Right atrium auricular region (tissue), 2 donors: ENCODE data around the gene WDR43. TPM values are rescaled to one million over a fixed set of nuclear protein-coding genes. Genes with fewer than 3 reads are reported as not detected.
A peak's percentile ranks its signal among the peaks of the same experiment; 100 is the strongest.

Source experiments
- DNase-seq: peaks from one replicate; pipeline ENCODE4 v3.0.0-alpha.2; 2019; ENCODE audit warnings: low spot score
- H3K27ac ChIP-seq, 2 donors: fragments of 200-600 bp; sonication (generic); 1 replicate in 1 of 2; 2 replicates in 1 of 2; pipeline ENCODE4 v1.5.1; 2016 to 2019
- H3K27me3 ChIP-seq, 2 donors: fragments of 200-600 bp; sonication (generic); one replicate each; pipeline versions ENCODE4 v1.5.1 to v1.6.0; 2017 to 2019
- H3K36me3 ChIP-seq: fragments of 200-600 bp; sonication (generic); one replicate; pipeline ENCODE4 v1.5.1; 2016
- H3K4me1 ChIP-seq, 2 donors: fragments of 200-600 bp; sonication (generic); one replicate each; pipeline versions ENCODE4 v1.5.1 to v1.6.0; 2017 to 2019
- H3K4me3 ChIP-seq, 2 donors: fragments of 200-600 bp; sonication (generic); 1 replicate in 1 of 2; 2 replicates in 1 of 2; pipeline ENCODE4 v1.5.1; 2017 to 2019; ENCODE audit warnings: mild to moderate bottlenecking in 1 of 2, moderate library complexity in 1 of 2
- H3K9me3 ChIP-seq, 2 donors: fragments of 200-600 bp; sonication (generic); one replicate each; pipeline ENCODE4 v1.5.1; 2019
- CTCF ChIP-seq, 2 donors: fragments of 200-600 bp; sonication (generic); IDR thresholded peaks; one replicate each; pipeline ENCODE4 v1.5.1; 2019; ENCODE audit warnings: antibody characterized with exemption in 2 of 2
- total RNA-seq, 2 donors: library from RNA; depleted of rRNA; stranded (reverse); fragments of >200 nt; gene quantifications; one replicate each; pipeline ENCODE4 v1.1.0, GENCODE V29; 2016

WDR43 gene
- total RNA-seq, 2 donors from 2014 or later: 17.8 to 18.9 TPM

GRCh38 chr2:28949617-28950305 lies 55.3 kb downstream of the WDR43 start:
- no peak for TF ChIP-seq CTCF (IDR thresholded peaks at IDR 0.05)
- H3K27ac ChIP-seq: no peak overlapping the region
- DNase-seq: no peak
- H3K4me1 ChIP-seq: no peaks in the 10 kb centered on the region
- H3K4me3 ChIP-seq: no peak overlapping the region
- no peaks in the 10 kb centered on the region for H3K9me3 ChIP-seq
- H3K27me3 ChIP-seq: no peaks in the 10 kb centered on the region
- peaks cover 35% of the 10 kb centered on the region for H3K36me3 ChIP-seq

DNA sequence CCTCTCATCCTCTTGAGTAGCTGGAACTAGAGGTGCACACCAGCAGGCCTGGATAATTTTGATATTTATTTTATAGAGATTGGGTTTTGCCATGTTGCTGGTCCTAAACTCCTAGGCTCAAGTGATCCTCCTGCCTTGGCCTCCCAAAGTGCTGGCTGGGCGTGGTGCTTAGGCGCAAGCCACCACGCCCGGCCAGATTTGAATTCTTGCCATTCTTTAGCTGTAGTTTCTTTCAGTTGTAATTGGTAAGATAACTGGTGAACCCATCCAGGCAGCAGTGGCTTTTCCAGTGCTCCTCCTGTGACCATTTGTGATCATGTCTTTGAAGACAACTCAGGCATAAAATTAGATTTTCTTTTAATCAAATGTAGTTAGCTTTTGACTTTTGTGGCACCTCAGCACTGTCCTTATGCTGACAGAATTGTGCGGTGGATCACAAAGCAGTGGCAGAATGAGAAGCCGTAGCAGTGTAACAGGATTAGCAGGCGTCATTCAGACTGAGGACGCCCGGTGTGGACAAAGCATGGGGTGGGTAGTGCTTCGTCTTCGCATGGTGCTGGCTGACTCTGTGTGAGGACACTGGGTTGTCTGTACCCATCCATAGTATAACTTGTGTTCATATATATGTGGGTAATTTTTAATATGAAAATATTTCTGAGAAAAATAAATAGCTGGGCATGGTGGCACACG lies 56.6 kb downstream of the WDR43 start:
- H3K27ac ChIP-seq: peak overlapping the region in 1 of 2 donors; percentile 43
- H3K9me3 ChIP-seq: no peaks in the 10 kb centered on the region
- H3K27me3 ChIP-seq: no peaks in the 10 kb centered on the region
- DNase-seq: no peak
- no peak overlapping the region for H3K4me3 ChIP-seq
- H3K36me3 ChIP-seq: peaks cover 32% of the 10 kb centered on the region
- no peaks in the 10 kb centered on the region for H3K4me1 ChIP-seq
- no peak for TF ChIP-seq CTCF (IDR thresholded peaks at IDR 0.05)

DNA sequence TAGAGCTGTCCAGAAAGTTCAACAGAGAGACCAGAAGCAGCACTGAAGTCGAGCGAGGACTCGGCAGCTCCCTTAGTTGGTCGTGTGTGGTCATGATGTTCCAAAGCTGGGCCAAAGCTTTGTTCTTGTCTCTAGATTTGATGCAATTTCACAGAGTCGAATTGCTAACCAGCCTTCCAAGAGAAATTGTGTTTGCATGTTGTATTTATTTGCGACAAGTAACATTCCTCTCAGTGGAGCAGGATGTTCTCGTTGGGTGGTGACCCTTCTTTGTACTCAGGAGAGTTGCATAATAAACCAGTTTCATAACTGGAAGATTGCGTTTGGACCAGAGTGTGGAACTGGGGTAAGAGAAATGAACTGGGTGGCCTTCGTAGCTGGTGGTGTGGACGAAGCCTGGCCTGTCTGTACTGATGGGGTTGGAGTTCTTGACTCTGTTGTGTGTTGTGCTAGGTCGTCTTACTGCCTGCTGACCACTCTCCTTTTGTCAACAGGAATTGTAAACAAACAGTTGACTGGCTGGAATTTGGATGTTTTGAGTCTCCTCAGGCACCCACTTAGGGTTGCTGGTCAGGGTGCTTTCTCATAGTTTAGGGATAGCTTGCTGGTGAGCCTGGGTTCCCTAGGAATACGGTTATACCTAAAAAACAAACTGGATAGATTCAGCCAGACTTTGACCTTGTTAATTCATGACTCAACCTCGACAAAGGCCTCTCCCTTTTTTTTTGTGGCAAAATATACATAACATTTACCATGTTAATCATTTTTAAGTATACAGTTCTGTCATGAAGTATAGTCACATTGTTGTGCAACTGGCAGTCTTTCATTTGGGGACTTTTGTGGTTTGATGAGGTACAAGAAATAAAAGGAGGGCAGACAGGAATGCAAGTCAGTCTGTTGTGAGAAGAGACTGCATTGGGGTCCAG lies 57.7 kb downstream of the WDR43 start:
- H3K27me3 ChIP-seq: no peaks in the 10 kb centered on the region
- no peaks in the 10 kb centered on the region for H3K9me3 ChIP-seq
- no peaks in the 10 kb centered on the region for H3K4me1 ChIP-seq
- H3K27ac ChIP-seq: peak overlapping the region; percentile 30 to 43
- TF ChIP-seq CTCF (IDR thresholded peaks at IDR 0.05): no peak
- no peak overlapping the region for H3K4me3 ChIP-seq
- no peak for DNase-seq
- H3K36me3 ChIP-seq: peaks cover 21% of the 10 kb centered on the region

DNA sequence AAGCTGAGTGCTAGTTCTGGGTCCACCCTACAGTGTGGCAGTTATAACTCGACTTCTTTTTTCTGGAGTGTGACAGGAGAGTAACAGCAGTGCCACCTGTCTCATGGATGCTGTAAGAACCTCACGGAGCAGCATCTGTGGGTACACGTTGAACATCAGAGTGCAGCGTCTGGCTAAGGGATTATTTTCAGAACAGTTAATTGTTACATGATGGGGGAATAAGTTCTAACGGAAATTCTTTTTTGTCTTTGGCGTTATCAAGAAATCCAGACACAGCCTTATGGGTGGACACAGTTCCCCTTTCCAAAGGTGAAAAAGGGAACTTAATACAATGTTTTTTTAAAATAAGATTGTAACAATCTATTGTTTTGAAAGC lies 58.4 kb downstream of the WDR43 start:
- Histone ChIP-seq H3K4me3 (no peak overlapping the region), H3K36me3 (peaks cover 16% of the 10 kb centered on the region), H3K27me3 (no peaks in the 10 kb centered on the region)

GRCh38 chr2:28955467-28955866 lies 61.0 kb downstream of the WDR43 start:
- Histone ChIP-seq H3K4me1 (peaks cover 0 to 8% of the 10 kb centered on the region in 2 donors), H3K4me3 (no peak overlapping the region), H3K27ac (no peak overlapping the region), H3K27me3 (no peaks in the 10 kb centered on the region), H3K9me3 (no peaks in the 10 kb centered on the region), H3K36me3 (no peaks in the 10 kb centered on the region)
- no peak for TF ChIP-seq CTCF (IDR thresholded peaks at IDR 0.05)
- DNase-seq: no peak

More for the DNA sequence above, 58.4 kb downstream of the WDR43 start:
- Histone ChIP-seq H3K9me3 (no peaks in the 10 kb centered on the region), H3K4me1 (no peaks in the 10 kb centered on the region), H3K27ac (peak overlapping the region in 1 of 2 donors; percentile 43)
- TF ChIP-seq CTCF (IDR thresholded peaks at IDR 0.05): peak in 1 of 2 donors; percentile 37
- no peak for DNase-seq
